HL-60/S4 treated with retinoic acid at 250 ng/mL for 4 days and 3 days (cell line): ENCODE results near the gene IFT74.

Source experiments
- in situ Hi-C: fragments of 300-500 bp; cut with MboI; formaldehyde crosslinking; loops from 2 replicates; pipeline ENCODE4 v1.7.0; 2022; ENCODE audit warnings: low sequenced_read_pairs

Gene IFT74

DNA sequence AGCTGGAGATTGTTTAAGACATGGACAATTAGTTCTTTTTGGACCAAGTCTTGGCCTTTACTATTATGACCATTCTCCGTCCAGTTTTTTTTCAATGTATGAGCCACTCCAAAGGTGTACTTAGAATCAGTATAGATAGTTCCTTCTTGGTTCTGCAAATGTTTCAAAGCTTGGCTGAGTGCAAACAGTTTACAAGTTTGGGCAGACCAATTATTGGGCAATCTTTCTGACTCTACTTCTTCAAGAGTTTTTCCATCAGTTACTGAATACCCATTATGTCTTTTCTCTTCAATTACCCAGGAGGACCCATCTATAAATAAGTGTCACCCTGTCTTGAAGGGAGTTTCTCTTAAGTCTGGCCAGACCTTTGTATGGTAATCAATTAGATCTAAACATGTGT, 15.5 kb downstream of the IFT74 start:
- in situ Hi-C loops, result loop anchor here (25.0 kb wide), 1 partner anchor 234 kb away; no protein-coding TSS in a partner anchor

DNA sequence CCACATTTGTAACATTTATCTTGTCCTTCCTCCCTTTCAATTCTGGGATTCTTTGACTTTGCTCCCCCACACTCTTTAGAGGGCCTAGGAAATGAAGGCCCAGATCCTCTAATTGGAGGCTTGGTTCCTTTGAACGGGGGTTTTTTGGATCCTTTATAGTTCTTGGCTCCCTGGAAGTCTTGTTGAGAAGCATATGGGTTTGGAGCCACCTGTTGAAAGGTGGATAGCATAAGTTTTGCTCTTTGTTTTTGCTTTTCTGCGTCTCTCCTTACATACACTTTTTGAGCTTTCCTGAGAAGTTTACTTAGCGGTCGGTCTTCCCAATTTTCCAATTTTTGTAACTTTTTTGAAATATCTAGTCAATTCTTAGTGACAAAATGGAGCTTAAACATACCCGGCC, 17.8 kb downstream of the IFT74 start:
- in situ Hi-C loops, result loop anchor here (25.0 kb wide), 1 partner anchor 237 kb away; no protein-coding TSS in a partner anchor

DNA sequence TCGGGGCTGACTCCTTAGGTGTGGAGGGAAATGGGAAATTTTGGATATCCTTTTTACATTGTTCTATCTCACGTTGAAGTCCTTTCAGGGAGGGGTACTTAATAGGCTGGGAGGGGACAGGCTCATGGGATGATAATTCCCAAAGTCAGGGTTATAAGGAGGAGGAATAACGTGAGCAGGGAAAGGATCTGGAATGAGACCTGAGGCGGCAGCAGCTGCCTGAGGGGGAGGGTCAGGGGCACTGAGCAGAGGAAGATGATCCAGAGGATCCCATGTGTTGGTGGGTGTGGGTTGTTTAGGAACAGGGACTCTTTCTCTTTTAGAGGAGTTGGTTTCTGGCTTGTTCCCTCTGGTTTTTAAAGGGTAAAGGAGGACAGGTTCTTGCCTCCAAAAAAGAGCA, 18.7 kb downstream of the IFT74 start:
- in situ Hi-C loops, result loop anchor here (25.0 kb wide), 1 partner anchor 238 kb away; no protein-coding TSS in a partner anchor

DNA sequence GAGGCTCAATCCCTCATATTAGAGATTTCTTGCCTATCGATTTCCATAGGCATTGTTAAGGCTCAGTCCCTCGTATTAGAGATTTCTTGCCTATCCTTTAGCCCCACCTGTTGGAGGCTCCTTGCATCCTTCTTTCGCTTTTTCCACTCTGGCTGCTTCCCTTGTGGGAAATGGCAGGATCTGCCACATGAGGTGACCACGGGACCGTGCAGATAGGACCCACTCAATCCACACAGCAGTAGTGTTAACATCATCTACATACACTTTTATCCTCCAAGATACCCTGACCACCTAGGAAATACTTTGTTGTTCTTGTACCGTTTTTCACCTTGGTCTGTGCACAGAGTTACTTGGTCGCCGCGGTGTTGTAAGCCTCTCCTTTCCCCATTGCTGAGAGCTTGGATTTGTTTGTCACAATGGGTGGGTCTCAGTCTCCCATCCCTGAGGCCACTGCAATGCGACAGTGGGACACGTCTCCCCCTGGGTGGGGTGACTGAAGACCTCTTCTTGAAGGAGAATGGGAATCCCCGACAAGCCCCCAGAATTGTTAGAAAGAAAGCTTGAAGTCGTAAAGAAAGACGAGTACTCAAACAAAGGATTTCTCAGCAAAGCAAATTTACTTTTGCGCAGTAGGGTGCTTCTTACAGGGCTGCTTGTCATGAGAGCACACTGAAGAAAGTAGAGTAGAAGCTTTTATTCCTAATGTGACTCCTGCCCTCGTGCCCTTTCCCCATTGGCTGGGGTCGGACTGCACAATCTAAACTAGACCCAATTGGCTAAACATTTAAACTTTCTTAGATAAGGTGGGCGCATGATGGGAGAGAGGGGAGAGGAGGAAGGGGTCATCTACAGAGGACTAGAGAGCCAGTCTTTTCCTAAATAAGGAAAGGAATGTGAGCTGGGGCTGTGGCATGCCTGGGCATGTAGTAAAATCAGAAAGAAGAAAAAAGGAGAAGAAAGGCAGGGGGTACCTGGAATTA, 19.8 kb downstream of the IFT74 start:
- in situ Hi-C loops, result no loop called here

DNA sequence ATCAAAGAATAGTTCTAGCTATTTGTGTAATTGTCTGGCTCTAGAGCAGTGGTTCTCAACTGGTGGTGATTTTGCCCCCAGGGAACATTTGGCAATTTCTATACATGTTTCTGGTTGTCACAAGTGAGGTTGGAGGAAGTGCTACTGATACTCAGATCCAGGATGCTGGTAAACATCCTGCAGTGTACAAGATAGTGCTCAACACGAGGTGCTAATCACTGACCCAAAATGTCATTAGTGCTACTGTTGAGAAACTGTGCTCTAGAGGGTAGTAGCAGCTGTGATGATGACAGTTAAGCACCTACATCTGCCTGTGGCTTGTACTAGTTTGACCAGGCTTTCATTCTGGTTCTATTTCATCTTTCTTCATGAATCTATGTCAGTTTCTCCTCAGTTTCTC, 27.1 kb downstream of the IFT74 start:
- in situ Hi-C loops, result no loop called here

DNA sequence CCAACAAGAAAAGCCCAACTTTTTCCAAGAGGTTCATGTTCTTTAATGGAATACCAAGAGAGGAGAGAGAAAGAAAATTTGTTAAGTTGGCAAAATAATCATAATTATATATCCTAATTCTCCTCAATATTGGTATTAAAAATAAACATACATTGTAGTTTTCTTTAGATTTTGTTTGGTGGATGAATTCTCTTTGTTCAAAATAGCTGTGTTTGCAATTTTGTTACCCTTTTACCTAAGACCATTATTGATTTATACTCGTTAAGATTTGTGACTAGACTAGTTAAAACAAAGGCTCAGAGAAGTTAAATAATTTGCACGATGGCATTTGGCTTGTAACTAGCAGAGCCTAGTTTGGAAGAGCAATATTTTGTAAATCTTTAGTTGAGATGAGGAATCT, 39.6 kb downstream of the IFT74 start:
- in situ Hi-C loops, result no loop called here

DNA sequence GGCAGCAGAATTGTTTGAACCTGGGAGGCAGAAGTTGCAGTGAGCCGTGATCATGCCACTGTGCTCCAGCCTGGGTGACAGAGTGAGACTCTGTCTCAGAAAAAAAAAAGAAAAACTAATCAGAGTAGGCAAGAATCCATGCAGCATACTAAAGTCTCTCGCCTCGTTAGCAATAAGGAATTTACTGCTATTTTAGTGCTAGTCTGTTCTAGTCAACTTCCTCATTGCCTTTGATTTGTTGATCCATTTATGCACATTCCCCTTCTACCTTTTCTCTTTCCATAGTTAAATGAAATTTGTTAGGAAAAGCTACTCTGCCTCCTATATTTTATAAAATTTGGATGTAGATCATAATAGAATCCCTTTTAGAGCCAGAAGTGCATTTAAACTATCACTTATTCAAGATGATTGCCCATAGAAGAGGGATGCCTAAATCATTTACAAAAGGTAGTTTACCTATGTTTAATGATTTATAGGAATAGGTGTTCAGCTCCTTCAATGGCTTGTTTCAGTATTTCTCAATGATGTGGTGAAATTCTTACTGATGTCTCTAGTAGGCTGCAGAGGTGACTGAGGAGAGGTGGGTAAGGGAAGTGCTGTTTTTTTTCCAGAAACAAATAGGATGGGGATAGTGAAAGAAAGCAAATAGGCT, 47.3 kb downstream of the IFT74 start:
- in situ Hi-C loops, result no loop called here

DNA sequence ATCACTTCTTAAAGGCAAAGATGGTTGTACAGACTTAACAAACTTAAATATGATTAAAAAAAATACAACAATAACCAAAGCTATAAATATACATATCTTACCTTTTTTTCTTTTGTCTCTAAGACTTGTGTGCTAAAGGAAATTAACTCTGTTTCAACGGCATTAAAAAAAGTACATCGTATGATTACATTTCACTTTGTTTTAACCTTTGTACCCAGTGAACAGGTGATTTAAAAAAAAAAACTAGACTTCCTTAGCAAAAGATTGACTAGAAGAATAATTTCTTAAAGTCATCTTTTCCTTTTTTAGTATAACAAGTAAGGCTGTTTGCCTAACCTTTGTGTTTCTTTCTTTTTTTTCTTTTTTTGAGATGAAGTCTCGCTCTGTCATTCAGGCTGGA, 49.3 kb downstream of the IFT74 start, which contains the start of gene LRRC19:
Gene LRRC19, minus strand, starts transcription at position 182 of the 400 bp plus-strand sequence. CDS start 5,978 bp downstream, outside the sequence.
- in situ Hi-C loops, result no loop called here

DNA sequence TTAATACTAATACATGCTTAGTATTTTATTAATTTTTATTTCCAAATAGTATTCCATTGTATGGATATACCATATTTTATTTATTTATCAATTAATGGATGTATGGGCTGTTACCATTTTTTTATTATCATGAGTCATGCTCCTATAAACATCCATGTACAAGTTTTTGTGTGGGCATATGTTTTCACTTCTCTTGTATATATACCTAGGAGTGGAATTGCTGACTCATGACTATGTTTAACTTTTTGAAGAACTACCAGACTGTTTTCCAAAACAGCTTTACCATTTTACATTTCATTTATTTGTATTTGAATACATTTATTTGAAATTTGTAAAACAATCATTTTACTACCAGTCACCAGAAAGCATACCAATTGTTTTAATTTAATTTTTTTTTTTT, 63.4 kb downstream of the IFT74 start:
- in situ Hi-C loops, result no loop called here

DNA sequence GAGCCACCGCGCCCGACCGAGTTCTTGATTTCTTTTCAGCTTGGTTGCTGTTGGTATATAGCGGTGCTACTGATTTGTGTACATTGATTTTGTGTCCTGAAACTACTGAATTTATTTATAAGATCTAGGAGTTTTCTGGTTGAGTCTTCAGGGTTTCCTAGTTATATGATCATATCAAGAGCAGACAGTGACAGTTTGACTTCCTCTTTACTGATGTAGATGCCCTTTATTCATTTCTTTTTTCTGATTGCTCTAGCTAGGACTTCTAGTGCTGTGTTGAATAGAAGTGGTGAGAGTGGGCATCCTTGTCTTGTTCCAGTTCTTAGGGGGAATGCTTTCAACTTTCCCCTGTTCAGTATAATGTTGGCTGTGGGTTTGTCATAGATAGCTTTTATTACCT, 66.7 kb downstream of the IFT74 start:
- in situ Hi-C loops, result no loop called here

DNA sequence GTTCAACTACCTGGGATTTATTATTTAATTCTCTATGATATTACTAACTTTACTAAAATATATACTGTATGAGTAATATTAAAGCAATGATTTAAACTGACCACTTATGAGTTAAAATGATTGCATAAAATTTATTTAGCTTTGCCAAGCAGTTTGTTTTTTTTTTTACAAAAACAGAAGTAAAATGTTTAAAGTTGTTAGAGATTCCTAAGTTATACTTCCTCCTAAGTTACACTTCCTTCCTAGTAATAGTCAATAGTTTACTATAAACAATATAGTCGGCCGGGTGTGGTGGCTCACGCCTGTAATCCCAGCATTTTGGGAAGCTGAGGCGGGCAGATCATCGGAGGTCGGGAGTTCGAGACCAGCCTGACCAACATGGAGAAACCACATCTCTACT, 73.0 kb downstream of the IFT74 start:
- in situ Hi-C loops, result no loop called here

DNA sequence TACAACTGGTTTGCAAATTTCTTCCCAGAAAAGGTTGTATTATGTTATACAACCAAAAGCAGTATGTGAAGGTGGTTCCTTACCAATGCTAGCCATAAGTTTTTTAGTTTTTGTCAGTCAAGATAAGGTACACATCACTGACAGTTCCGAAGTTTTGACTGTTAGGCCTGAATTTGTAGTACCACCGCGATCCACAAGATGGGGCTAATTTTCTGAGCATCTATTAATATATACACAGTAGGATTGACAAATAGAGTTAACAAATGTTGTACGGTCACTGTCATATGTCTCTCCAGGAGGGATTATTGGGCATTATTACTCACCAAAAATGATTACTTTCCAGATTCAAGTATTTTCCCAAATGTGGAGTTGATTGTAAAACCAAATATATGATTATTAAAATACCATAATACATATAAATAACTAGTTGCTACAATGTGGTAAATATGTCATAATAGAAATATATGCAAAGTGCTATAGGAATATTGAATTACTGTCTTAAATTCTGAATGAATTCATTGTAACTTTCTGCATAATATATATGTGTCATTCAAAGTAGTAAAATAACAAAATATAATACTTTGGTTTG, 77.7 kb downstream of the IFT74 start:
- in situ Hi-C loops, result no loop called here

DNA sequence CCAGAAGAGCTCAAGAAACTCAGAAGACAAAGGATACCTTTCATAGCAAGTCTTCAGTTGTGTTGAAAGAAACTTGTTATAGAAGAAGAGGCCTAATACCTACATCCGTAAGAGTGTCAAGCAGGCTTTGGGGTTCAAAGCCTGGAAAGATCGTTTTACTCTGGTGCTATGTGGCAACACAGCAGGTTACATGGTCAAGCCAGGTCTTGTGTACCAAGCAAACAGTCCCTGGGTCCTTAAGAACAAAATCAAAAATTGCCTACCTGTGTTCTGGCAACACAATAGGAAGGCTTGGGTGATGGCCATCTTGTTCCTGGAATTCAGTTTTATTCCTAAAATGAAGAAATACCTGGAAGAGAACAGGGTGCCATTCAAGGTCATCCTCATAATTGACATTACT, 81.3 kb downstream of the IFT74 start:
- in situ Hi-C loops, result no loop called here

DNA sequence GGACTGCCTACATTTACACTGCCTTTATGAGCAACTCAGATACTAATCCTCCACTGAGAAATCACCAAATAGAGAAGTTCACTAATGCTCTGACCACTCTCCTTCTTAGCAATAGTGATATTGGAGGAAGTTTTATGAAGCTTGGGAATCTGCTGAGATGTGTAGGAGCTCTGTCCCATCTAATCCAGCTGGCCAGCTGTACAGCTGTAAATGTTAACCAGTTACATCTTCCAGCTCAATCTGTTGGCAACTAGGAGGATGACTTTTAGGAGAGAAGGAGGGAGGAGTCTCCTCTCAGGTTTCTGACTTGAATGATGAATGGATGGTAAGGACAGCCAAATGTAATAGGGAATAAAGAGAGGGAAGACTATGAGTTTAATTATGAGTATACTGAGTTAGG, 85.5 kb downstream of the IFT74 start:
- in situ Hi-C loops, result no loop called here

DNA sequence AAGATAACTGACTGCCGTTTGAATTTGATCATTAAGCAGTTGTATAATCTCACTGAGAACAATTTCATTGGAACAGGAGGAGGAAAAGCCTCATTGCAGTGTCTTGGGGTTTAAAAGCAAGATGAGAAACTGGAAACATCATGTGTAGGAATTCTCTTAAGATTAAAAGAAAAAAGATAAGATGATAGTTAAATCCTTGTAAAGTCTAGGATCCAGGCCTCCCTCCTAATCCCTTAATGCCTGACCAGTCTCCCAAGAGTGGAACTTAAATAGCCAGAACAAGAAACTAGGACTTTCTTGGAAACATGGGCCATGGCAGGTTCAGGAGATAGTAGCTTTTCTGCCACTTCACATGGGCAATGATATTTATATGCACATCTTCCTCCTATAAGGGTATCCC, 86.3 kb downstream of the IFT74 start:
- in situ Hi-C loops, result no loop called here

DNA sequence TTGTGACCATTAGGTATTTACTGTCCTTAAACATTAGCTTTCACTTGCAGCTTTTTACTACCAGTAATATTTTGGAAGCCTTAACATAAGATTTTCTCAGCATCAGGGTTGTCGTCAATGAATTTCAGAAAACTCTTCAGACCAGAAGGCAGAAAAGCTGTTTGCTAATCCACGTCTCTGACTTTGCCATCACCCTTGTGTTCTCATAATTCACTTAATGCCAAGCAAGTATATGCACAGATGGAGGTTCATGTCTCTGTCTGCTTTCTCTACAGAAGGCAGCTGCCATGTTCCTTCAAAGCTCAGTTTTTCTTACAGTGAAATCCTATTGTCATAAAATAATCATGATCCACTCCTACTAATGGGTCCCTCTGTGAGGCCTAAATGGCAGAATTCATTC, 87.0 kb downstream of the IFT74 start:
- in situ Hi-C loops, result no loop called here

DNA sequence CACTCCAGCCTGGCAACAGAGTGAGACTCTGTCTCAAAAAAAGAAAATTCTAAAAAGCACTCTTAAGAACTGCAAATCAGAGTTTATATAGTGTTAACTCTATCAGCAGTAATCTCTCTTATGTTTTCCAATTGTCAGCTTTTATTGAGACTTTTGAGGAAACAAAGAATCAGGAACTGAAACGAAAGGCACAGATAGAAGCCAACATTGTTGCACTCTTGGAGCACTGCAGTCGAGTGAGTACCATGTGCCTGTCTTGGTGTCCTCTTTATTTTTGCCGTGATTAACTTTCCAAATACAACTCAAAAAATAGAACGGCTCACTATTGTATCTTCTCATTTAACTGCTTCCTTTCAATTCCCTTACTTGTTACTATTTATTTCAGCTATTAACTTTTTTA, 90.9 kb downstream of the IFT74 start:
- in situ Hi-C loops, result no loop called here

DNA sequence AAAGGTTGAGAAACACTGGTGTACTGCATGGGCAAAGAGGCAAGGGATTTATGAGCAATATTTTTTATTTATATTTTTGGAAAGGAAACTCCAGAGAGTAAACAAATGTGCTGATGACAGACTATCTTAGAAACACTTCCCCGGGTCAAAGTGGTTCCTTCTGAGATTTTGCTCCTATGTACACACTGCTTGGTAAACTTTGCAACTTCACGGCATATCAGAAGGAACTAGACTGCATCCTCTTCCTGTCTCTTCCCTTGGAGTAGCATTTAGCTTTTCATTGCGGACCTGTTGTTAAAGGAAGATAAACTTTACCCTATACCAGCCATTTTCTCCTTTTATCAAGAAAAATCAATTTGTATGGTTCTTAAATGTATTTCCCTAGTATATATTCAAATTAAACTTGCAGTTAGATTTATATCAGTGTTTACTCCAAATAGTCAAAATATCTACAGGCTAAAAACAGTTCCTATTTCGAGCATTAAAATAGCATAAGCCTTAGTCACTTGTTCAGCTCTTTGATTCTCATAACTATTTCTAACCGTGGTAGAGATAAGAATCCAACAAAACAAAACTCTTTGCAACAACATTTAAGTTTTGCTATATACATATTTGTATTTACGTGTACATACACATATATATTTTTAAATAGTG, 97.3 kb downstream of the IFT74 start:
- in situ Hi-C loops, result no loop called here

DNA sequence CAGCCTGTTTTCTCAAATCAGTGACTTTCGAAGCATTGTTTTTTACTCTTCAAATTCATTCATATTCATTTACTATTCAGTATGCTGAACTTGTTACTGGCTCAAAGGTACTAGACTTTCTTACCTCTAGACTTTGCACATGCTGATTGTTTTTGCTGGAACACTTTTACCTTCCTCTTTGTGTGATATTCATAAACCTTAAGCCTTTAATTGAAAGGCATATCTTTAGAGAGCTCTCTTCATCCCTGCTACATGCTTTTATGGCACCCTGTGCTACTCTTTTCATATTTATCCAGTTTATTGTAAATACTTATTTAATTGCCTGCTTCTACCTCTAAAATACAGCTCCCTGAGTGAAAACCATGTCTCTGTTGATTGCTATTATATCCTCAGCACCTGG, 97.9 kb downstream of the IFT74 start:
- in situ Hi-C loops, result no loop called here

DNA sequence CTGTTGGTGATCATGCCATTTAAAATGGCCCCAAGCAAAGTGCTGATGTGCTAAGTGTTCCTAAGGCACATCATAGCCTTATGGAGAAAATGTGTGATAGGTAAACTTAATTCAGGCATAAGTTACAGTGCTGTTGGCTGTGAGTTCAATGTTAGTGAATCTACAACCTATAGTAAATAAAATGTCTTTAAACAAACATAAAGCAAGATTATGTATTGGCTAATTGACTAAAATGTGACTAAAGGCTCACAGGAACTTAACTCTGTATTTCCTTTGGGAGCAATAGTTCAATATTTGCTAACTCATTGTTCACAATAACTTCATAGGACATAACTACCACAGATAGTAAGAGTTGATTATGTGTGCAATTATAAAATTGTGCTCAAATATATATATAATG, 98.6 kb downstream of the IFT74 start:
- in situ Hi-C loops, result no loop called here

DNA sequence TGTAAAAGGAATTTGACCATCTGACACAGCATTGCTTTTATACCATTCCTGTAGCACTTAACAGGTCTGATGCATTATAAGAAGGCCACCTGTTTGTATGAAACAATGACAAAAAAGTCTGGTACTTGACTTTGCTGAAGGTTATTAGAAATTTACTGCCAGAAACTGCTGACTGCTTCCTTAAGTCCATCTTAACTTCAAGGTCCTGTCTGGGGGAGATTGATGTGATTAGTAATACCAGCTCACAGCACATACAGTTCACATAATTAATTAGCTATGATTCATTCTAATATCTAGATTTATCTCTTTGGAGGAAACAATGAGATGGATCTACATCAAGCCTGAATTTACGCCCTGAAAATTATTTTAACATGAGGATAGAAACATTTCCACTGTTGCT, 103.2 kb downstream of the IFT74 start:
- in situ Hi-C loops, result no loop called here
